HG03432 (cell line): ENCODE data around the gene TRPM6.
"Not testable (repeated sequence)": the region's sequence is repeated elsewhere in the genome, so short reads cannot be mapped to it uniquely, and the experiment has no call there.

ENCODE experiments used
- ATAC-seq: cut with Tn5 transposase; IDR thresholded peaks from one replicate; pipeline ENCODE4 v1.9.1; 2021; ENCODE audit warnings: mild to moderate bottlenecking, moderate library complexity; ENCODE audit not compliant: unreplicated experiment

TRPM6 gene

GRCh38 chr9:74887041-74887980 is at the start of gene TRPM6:
Gene TRPM6 (minus strand): TSS chr9:74887921. CDS start chr9:74887856, 65 bp downstream.
- peak; percentile 70 for ATAC-seq

- no peak for ATAC-seq
These were observed 47.3 kb upstream of the TRPM6 start for GRCh38 chr9:74935008-74935407.

GRCh38 chr9:74921737-74922136 is 34.0 kb upstream of the TRPM6 start:
- no peak for ATAC-seq

GRCh38 chr9:74920944-74921626 is 33.4 kb upstream of the TRPM6 start:
- ATAC-seq, result no peak

GRCh38 chr9:74910036-74910435 is 22.3 kb upstream of the TRPM6 start:
- no peak for ATAC-seq

GRCh38 chr9:74908665-74909064 is 20.9 kb upstream of the TRPM6 start:
- no peak for ATAC-seq

- no peak for ATAC-seq
These were observed 19.4 kb upstream of the TRPM6 start for GRCh38 chr9:74907085-74907484.

GRCh38 chr9:74901001-74901400 is 13.3 kb upstream of the TRPM6 start:
- ATAC-seq, result no peak

GRCh38 chr9:74888449-74888848 is 728 bp upstream of the TRPM6 start:
- not testable (repeated sequence) for ATAC-seq

- no peak for ATAC-seq
These were observed 255 bp upstream of the TRPM6 start for GRCh38 chr9:74887981-74888370.

GRCh38 chr9:74876382-74876949 is 11.3 kb downstream of the TRPM6 start:
- no peak for ATAC-seq

GRCh38 chr9:74875656-74876055 is 12.1 kb downstream of the TRPM6 start:
- ATAC-seq, result no peak

- ATAC-seq, result no peak
These were observed 13.5 kb downstream of the TRPM6 start for GRCh38 chr9:74874220-74874619.

- no peak for ATAC-seq
These were observed 15.0 kb downstream of the TRPM6 start for GRCh38 chr9:74872619-74873233.

GRCh38 chr9:74867483-74867882 is 20.2 kb downstream of the TRPM6 start:
- ATAC-seq, result no peak

- ATAC-seq, result no peak
These were observed 22.5 kb downstream of the TRPM6 start for GRCh38 chr9:74865177-74865576.

- ATAC-seq, result no peak
These were observed 25.8 kb downstream of the TRPM6 start for GRCh38 chr9:74861773-74862474.

- no peak for ATAC-seq
These were observed 26.6 kb downstream of the TRPM6 start for GRCh38 chr9:74861071-74861470.

GRCh38 chr9:74860247-74860646 is 27.5 kb downstream of the TRPM6 start:
- ATAC-seq, result not testable (repeated sequence)

- no peak for ATAC-seq
These were observed 27.9 kb downstream of the TRPM6 start for GRCh38 chr9:74859786-74860185.
